ENCODE data around the gene COL4A2. TPM values are rescaled to one million over a fixed set of nuclear protein-coding genes. Genes with fewer than 3 reads are reported as not detected.

Gene COL4A2
- polyA plus RNA-seq, 2 of the 4 experiments (the other 2 are of a cell fraction): 46.9 to 119 TPM

DNA sequence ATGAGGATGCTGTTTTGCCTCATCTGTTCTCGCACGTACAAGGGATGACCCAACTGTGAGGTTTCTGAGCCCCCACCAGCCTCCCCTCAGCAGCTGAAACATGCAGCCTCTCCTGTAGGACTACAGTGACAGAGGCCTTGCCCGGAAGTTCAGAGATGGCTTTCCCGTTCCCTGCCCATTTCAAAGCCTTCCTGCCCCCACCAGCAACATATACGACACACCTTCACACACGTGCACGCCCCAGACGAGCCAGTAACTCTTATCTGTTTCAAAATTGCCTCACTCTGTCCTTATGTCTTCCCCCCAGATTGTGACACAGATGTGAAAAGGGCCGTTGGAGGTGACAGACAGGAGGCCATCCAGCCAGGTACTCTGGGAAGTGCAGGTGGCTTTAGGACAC lies 158.6 kb downstream of the COL4A2 start:
- no peak for FAIRE-seq
- ATAC-seq: no peak
- POLR2A ChIA-PET: no interaction called here

DNA sequence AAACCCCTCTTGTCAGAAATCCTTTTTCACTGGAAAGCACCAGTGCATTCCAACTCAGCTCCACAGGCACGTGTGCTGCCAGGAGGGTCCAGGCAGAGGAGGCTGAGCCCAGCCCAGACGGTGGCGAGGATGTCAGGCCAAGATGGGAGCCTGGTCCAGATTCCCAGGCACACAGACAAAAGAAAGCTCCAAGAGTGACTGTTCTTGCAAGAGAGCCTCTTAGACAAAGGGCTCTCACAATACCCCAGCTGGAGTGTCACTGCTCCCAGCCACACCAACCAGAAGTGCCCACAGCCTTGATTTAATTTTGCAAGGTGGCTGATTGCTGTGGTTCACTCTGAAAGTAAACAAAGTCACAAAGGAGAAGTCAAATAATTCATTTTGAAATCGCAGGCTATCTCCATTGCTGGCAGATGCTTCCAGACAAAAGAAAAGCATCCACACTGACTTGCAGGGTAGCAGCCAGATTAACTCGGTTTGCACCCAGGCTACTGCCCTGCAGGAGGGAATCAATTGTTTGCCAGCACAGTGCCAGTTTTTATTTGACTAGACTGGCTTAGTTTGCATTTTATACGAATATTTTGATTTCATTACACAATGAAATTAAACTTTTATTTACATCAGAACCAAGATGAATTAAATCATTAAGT lies 159.3 kb downstream of the COL4A2 start:
- no peak for TF ChIP-seq ZFP36 (IDR thresholded peaks at IDR 0.05; ENCODE audit: borderline replicate concordance, partially characterized antibody)
- no peak for TF ChIP-seq MYC (IDR thresholded peaks at IDR 0.05; ENCODE audit: borderline replicate concordance, low read length)
- TF ChIP-seq HDAC2 (IDR thresholded peaks at IDR 0.05): no peak
- no peak for TF ChIP-seq CHD2 (IDR thresholded peaks at IDR 0.05; ENCODE audit: low read length, partially characterized antibody)
- TF ChIP-seq FOXS1 (CRISPR knock-in tag; IDR thresholded peaks at IDR 0.05): no peak
- no peak for TF ChIP-seq CBX2 (IDR thresholded peaks at IDR 0.05; ENCODE audit: borderline replicate concordance, low read depth)
- no peak for TF ChIP-seq POLR2AphosphoS2 (conservative IDR thresholded peaks at IDR 0.05; ENCODE audit: low read length)
- TF ChIP-seq BHLHE40 (IDR thresholded peaks at IDR 0.05; ENCODE audit: low read depth, low read length): no peak
- TF ChIP-seq PHF8 (IDR thresholded peaks at IDR 0.05; ENCODE audit: borderline replicate concordance, low read depth): no peak
- TF ChIP-seq HOXB13 (CRISPR knock-in tag; IDR thresholded peaks at IDR 0.05; ENCODE audit: low read depth): no peak
- no peak for TF ChIP-seq MAZ (IDR thresholded peaks at IDR 0.05; ENCODE audit: borderline replicate concordance, low read depth, low read length)
- no peak for TF ChIP-seq KDM5A (IDR thresholded peaks at IDR 0.05)
- TF ChIP-seq SMC3 (IDR thresholded peaks at IDR 0.05): no peak
- TF ChIP-seq, protein P1, sequence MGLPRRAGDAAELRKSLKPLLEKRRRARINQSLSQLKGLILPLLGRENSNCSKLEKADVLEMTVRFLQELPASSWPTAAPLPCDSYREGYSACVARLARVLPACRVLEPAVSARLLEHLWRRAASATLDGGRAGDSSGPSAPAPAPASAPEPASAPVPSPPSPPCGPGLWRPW (IDR thresholded peaks at IDR 0.05): no peak
- no peak for TF ChIP-seq JUNB (IDR thresholded peaks at IDR 0.05)
- TF ChIP-seq, protein P2, sequence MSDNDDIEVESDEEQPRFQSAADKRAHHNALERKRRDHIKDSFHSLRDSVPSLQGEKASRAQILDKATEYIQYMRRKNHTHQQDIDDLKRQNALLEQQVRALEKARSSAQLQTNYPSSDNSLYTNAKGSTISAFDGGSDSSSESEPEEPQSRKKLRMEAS (IDR thresholded peaks at IDR 0.05): no peak
- WGBS (ENCODE audit: missing lambda C conversion rate): 83% methylated on average over 6 of the region's 6 CpGs
- H3K4me2 ChIP-seq: no peak overlapping the region
- FAIRE-seq: no peak
- H3K4me3 ChIP-seq: no peak overlapping the region
- ATAC-seq: no peak
- ChIA-PET CTCF (interaction anchor here (3.0 kb wide), 1 partner anchor 11 kb away, joined by 18 read pairs; no protein-coding TSS in a partner anchor), POLR2A (no interaction called here)
- H3K9me3 ChIP-seq: no peaks in the 10 kb centered on the region
- no peaks in the 10 kb centered on the region for H3K4me1 ChIP-seq
- no peak for DNase-seq (ENCODE audit: low read depth in 1 of 2, low spot score in 1 of 2)
- H3K27ac ChIP-seq: no peak overlapping the region

More for the DNA sequence above, 158.6 kb downstream of the COL4A2 start:
- no peak for DNase-seq (ENCODE audit: low read depth in 1 of 2, low spot score in 1 of 2)
- H3K4me3 ChIP-seq: no peak overlapping the region
- WGBS (ENCODE audit: missing lambda C conversion rate): 80% methylated on average over 9 of the region's 9 CpGs
- CTCF ChIA-PET: interaction anchor here (3.0 kb wide), 1 partner anchor 10 kb away, joined by 18 read pairs; no protein-coding TSS in a partner anchor
- no peak overlapping the region for H3K4me2 ChIP-seq
- no peak for TF ChIP-seq ZFP36 (IDR thresholded peaks at IDR 0.05; ENCODE audit: borderline replicate concordance, partially characterized antibody)
- TF ChIP-seq, protein P1 (IDR thresholded peaks at IDR 0.05): no peak
- TF ChIP-seq RCOR1 (IDR thresholded peaks at IDR 0.05; ENCODE audit: low read depth, low read length): no peak
- no peak for TF ChIP-seq MAZ (IDR thresholded peaks at IDR 0.05; ENCODE audit: borderline replicate concordance, low read depth, low read length)
- TF ChIP-seq EP300 (IDR thresholded peaks at IDR 0.05): no peak
- TF ChIP-seq KDM1A (IDR thresholded peaks at IDR 0.05; ENCODE audit: low read depth): no peak
- H3K4me1 ChIP-seq: no peaks in the 10 kb centered on the region
- no peak overlapping the region for H3K27ac ChIP-seq
- H3K9me3 ChIP-seq: no peaks in the 10 kb centered on the region

DNA sequence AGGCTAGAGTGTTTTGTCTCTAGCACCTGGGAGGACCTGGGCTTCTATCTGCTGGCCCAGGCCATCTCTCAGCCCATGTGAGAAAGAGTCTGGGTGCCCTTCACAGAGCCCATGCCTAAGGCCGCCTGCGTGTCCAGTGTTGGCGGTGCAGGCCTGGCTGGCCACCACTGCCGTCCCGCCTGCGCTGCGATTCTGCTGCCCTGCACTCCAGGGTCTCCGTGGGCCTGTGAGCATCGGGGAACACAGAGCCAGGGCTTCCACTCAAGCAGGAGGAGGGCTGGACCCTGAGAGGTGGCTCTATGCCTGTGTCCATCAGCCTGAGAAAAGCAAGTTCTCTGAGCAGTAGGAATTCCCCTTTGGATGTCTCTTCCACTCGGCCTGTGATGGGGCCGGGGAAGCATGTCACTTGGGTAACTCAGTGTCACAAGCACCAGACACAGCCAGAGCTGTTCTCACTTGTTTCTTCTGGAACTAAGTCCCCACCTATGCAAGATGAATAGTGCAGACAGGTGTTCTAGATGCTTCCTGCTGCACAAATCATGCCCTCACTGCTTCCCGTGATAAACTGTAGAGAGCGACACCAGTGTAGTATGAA lies 160.5 kb downstream of the COL4A2 start:
- FAIRE-seq (no peak), DNase-seq (ENCODE audit: low read depth in 1 of 2, low spot score in 1 of 2) (no peak), ATAC-seq (no peak)
- WGBS (ENCODE audit: missing lambda C conversion rate): 94% methylated on average over 5 of the region's 13 CpGs
- no peaks in the 10 kb centered on the region for H3K4me1 ChIP-seq
- no peak overlapping the region for H3K4me2 ChIP-seq
- TF ChIP-seq HEYL (CRISPR knock-in tag; IDR thresholded peaks at IDR 0.05) (no peak), RARB (CRISPR knock-in tag; IDR thresholded peaks at IDR 0.05) (no peak), ZFP36 (IDR thresholded peaks at IDR 0.05; ENCODE audit: borderline replicate concordance, partially characterized antibody) (no peak), BHLHE40 (IDR thresholded peaks at IDR 0.05; ENCODE audit: low read depth, low read length) (no peak), HOXB5 (CRISPR knock-in tag; IDR thresholded peaks at IDR 0.05) (no peak), ZSCAN20 (CRISPR knock-in tag; IDR thresholded peaks at IDR 0.05) (no peak), MYC (IDR thresholded peaks at IDR 0.05; ENCODE audit: borderline replicate concordance, low read length) (no peak), ZC3H11A (IDR thresholded peaks at IDR 0.05) (no peak), TP53 (CRISPR knock-in tag; IDR thresholded peaks at IDR 0.05) (no peak), EHMT2 (IDR thresholded peaks at IDR 0.05; ENCODE audit: low read depth) (no peak)
- TF ChIP-seq, protein P2 (IDR thresholded peaks at IDR 0.05): no peak
- TF ChIP-seq, protein P3, sequence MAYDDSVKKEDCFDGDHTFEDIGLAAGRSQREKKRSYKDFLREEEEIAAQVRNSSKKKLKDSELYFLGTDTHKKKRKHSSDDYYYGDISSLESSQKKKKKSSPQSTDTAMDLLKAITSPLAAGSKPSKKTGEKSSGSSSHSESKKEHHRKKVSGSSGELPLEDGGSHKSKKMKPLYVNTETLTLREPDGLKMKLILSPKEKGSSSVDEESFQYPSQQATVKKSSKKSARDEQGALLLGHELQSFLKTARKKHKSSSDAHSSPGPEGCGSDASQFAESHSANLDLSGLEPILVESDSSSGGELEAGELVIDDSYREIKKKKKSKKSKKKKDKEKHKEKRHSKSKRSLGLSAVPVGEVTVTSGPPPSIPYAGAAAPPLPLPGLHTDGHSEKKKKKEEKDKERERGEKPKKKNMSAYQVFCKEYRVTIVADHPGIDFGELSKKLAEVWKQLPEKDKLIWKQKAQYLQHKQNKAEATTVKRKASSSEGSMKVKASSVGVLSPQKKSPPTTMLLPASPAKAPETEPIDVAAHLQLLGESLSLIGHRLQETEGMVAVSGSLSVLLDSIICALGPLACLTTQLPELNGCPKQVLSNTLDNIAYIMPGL (CRISPR knock-in tag; IDR thresholded peaks at IDR 0.05; ENCODE audit: borderline replicate concordance): no peak
- no peaks in the 10 kb centered on the region for H3K9me3 ChIP-seq
- ChIA-PET POLR2A (no interaction called here), CTCF (no interaction called here)
- no peak overlapping the region for H3K27ac ChIP-seq
- no peak overlapping the region for H3K4me3 ChIP-seq
